Right atrium auricular region (tissue), 2 donors: Measurements from ENCODE around the gene GSDME. TPM values are rescaled to one million over a fixed set of nuclear protein-coding genes. Genes with fewer than 3 reads are reported as not detected.
"Not testable (repeated sequence)": the region's sequence is repeated elsewhere in the genome, so short reads cannot be mapped to it uniquely, and the experiment has no call there.

ENCODE experiments used
- DNase-seq: peaks from one replicate; pipeline ENCODE4 v3.0.0-alpha.2; 2019; ENCODE audit warnings: low spot score
- H3K27ac ChIP-seq, 2 donors: fragments of 200-600 bp; sonication (generic); 1 replicate in 1 of 2; 2 replicates in 1 of 2; pipeline ENCODE4 v1.5.1; 2016 to 2019
- H3K27me3 ChIP-seq, 2 donors: fragments of 200-600 bp; sonication (generic); one replicate each; pipeline versions ENCODE4 v1.5.1 to v1.6.0; 2017 to 2019
- H3K36me3 ChIP-seq: fragments of 200-600 bp; sonication (generic); one replicate; pipeline ENCODE4 v1.5.1; 2016
- H3K4me1 ChIP-seq, 2 donors: fragments of 200-600 bp; sonication (generic); one replicate each; pipeline versions ENCODE4 v1.5.1 to v1.6.0; 2017 to 2019
- H3K4me3 ChIP-seq, 2 donors: fragments of 200-600 bp; sonication (generic); 1 replicate in 1 of 2; 2 replicates in 1 of 2; pipeline ENCODE4 v1.5.1; 2017 to 2019; ENCODE audit warnings: mild to moderate bottlenecking in 1 of 2, moderate library complexity in 1 of 2
- H3K9me3 ChIP-seq, 2 donors: fragments of 200-600 bp; sonication (generic); one replicate each; pipeline ENCODE4 v1.5.1; 2019
- total RNA-seq, 2 donors: library from RNA; depleted of rRNA; stranded (reverse); fragments of >200 nt; gene quantifications; one replicate each; pipeline ENCODE4 v1.1.0, GENCODE V29; 2016
- TF ChIP-seq, protein P1 (sequence below), 2 donors: fragments of 200-600 bp; sonication (generic); IDR thresholded peaks; one replicate each; pipeline ENCODE4 v1.5.1; 2019; ENCODE audit warnings: antibody characterized with exemption in 2 of 2

GSDME gene
- total RNA-seq, 2 donors from 2014 or later: 7.7 to 11.9 TPM

DNA sequence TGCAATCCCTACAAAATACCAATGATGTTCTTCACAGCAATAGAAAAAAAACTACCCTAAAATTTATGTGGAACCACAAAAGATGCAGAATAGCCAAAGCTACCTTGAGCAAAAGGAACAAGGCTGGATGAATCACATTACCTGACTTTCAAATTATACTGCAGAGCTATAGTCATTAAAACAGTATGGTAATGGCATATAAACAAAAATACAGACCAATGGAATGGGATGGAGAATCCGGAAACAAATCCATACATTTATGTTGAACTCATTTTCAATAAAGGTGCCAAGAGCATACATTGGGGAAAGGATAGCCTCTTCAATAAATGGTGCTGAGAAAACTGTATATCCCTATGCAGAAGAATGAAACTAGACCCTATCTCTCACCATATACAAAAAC is 18.7 kb downstream of the GSDME start:
- TF ChIP-seq, protein P1, sequence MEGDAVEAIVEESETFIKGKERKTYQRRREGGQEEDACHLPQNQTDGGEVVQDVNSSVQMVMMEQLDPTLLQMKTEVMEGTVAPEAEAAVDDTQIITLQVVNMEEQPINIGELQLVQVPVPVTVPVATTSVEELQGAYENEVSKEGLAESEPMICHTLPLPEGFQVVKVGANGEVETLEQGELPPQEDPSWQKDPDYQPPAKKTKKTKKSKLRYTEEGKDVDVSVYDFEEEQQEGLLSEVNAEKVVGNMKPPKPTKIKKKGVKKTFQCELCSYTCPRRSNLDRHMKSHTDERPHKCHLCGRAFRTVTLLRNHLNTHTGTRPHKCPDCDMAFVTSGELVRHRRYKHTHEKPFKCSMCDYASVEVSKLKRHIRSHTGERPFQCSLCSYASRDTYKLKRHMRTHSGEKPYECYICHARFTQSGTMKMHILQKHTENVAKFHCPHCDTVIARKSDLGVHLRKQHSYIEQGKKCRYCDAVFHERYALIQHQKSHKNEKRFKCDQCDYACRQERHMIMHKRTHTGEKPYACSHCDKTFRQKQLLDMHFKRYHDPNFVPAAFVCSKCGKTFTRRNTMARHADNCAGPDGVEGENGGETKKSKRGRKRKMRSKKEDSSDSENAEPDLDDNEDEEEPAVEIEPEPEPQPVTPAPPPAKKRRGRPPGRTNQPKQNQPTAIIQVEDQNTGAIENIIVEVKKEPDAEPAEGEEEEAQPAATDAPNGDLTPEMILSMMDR (IDR thresholded peaks at IDR 0.05): no peak
- DNase-seq: no peak
- no peak overlapping the region for H3K27ac ChIP-seq
- no peaks in the 10 kb centered on the region for H3K36me3 ChIP-seq
- H3K4me3 ChIP-seq: no peak overlapping the region
- no peaks in the 10 kb centered on the region for H3K4me1 ChIP-seq
- H3K9me3 ChIP-seq: peaks cover 0 to 14% of the 10 kb centered on the region in 2 donors
- H3K27me3 ChIP-seq: no peaks in the 10 kb centered on the region

DNA sequence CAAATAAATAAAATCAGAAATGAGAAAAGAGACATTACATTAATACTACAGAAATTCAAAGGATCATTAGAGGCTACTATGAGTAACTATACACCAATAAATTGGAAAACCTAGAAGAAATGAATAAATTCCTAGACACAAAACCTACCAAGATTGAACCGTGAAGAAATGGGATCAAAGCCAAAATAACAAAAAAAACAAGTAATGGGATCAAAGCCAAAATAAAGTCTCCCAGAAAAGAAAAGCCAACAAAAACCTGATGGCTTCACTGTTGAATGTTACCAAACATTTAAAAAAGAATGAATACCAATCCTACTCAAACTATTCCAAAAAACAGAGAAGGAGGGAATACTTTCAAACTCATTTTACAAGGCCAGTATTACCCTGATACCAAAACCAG is 20.0 kb downstream of the GSDME start:
- Histone ChIP-seq H3K27me3 (no peaks in the 10 kb centered on the region), H3K4me1 (no peaks in the 10 kb centered on the region), H3K27ac (no peak overlapping the region), H3K4me3 (no peak overlapping the region), H3K9me3 (peaks cover 0 to 14% of the 10 kb centered on the region in 2 donors), H3K36me3 (no peaks in the 10 kb centered on the region)
- no peak for DNase-seq
- TF ChIP-seq, protein P1 (IDR thresholded peaks at IDR 0.05): no peak

DNA sequence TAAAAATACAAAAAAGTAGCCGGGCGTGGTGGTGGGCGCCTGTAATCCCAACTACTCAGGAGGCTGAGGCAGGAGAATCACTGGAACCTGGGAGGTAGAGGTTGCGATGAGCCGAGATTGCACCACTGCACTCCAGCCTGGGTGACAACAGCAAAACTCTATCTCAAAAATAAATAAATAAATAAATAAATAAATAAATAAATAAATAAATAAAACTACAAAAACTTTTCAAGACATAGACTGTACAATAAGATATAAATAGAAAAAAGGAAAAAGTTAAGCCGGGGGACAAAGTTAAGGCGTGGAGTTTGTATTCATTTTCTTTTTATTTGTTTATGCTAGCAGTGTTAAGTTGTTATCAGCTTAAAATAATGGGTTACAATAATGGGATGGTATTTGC is 21.7 kb downstream of the GSDME start:
- H3K4me3 ChIP-seq, H3K4me1 ChIP-seq, H3K27me3 ChIP-seq, H3K27ac ChIP-seq, H3K36me3 ChIP-seq: not testable (repeated sequence)
- H3K9me3 ChIP-seq: peaks cover 0 to 14% of the 10 kb centered on the region in 2 donors
- peak; percentile 9 for DNase-seq

DNA sequence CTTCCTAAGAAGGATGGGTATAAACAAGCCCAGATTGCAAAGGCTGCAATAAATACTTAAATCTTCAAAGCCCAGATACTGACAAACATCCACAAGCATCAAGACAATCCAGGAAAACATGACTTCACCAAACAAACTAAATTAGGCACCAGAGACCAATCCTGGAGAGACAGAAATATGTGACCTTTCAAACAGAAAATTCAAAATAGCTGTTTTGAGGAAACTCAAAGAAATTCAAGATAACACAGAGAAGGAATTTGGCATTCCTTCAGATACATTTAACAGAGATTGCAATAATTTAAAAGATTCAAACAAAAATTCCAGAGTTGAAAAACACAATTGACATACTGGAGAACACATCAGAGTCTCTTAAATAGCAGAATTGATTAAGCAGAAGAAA is 23.0 kb downstream of the GSDME start:
- Histone ChIP-seq H3K4me1 (peaks cover 0 to 4% of the 10 kb centered on the region in 2 donors), H3K4me3 (no peak overlapping the region), H3K27me3 (no peaks in the 10 kb centered on the region), H3K9me3 (peaks cover 0 to 14% of the 10 kb centered on the region in 2 donors), H3K36me3 (no peaks in the 10 kb centered on the region), H3K27ac (no peak overlapping the region)
- DNase-seq: no peak
- TF ChIP-seq, protein P1 (IDR thresholded peaks at IDR 0.05): no peak

DNA sequence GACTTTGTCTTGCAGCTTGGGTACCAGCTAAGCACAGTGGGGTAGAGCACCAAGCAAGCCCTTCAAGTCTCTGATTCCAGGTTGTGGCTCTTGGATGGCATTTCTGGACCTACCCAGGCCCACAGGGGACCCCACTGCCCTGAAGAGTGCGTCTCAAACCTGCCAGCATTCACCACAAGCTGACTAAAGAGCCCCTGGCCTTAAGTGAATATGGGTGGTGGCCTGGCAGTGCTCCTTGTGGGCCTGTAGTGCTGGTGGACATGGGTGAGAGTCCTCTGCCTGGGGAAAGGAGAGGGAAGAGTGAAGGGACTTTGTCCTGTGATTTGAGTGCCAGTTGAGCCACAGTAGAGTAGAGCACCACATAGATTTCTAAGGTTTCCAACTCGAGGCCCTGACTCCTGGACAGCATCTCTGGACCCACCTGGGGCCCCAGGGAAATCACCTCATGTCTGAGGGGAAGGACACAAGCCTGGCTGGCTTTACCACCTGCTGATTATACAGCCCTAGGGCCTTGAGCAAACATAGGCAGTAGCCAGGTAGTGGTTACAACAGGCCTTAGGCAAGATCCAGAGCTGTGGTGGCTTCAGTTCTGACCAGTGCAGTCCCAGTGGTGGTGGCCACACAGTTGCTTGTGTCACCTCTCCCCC is 23.7 kb downstream of the GSDME start:
- H3K27me3 ChIP-seq: no peaks in the 10 kb centered on the region
- no peak overlapping the region for H3K27ac ChIP-seq
- peaks cover 0 to 12% of the 10 kb centered on the region in 2 donors for H3K4me1 ChIP-seq
- DNase-seq: peak; percentile 50
- TF ChIP-seq, protein P1 (IDR thresholded peaks at IDR 0.05): no peak
- no peak overlapping the region for H3K4me3 ChIP-seq
- H3K9me3 ChIP-seq: peaks cover 0 to 9% of the 10 kb centered on the region in 2 donors
- no peaks in the 10 kb centered on the region for H3K36me3 ChIP-seq

DNA sequence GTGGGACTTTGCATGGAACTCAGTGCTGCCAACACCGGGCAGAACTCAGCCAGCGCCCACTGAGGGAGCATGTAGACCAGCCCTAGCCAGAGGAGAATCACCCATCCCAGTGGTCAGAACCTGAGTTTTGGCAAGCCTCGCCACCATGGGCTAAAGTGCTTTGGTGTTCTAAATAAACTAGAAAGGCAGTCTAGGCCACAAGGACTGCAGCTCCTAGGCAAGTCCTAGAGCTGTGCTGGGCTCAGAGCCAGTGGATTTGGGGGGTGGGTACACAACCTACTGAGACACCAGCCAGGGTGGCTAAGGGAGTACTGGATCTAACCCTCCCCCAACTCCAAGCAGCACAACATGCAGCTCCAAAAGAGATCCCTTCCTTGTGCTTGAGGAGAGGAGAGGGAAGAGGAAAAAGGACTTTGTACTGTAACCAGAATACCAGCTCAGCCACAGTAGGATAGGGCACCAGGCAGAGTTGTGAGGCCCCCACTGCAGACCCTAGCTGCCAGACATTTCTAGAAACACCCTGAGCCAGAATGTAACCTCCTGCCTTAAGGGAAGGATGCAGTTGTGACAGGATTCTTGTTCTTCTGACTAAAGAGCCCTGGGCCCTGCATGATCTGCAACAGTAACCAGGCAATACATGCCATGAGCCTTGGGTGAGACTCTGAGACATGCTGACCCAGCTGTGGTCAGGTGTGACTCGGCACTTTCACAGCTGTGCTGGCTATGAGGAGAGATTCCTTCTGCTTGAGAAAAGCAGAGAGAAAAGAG is 24.4 kb downstream of the GSDME start:
- H3K27me3 ChIP-seq: no peaks in the 10 kb centered on the region
- TF ChIP-seq, protein P1 (IDR thresholded peaks at IDR 0.05): no peak

More for the DNA sequence above, 24.4 kb downstream of the GSDME start:
- peaks cover 0 to 17% of the 10 kb centered on the region in 2 donors for H3K4me1 ChIP-seq
- no peak overlapping the region for H3K27ac ChIP-seq
- no peak overlapping the region for H3K4me3 ChIP-seq
- H3K9me3 ChIP-seq: peaks cover 0 to 2% of the 10 kb centered on the region in 2 donors
- DNase-seq: peak; percentile 58
- no peaks in the 10 kb centered on the region for H3K36me3 ChIP-seq
